RKO (cell line): Measurements from ENCODE around the gene PIK3R5.
"Not testable (repeated sequence)": the region's sequence is repeated elsewhere in the genome, so short reads cannot be mapped to it uniquely, and the experiment has no call there.

Source experiments
- DNase-seq: peaks from one replicate; pipeline ENCODE4 v3.0.0-alpha.2; 2016; ENCODE audit warnings: low spot score

Gene PIK3R5

GRCh38 chr17:8986295-8986694 lies 20.8 kb upstream of the PIK3R5 start:
- DNase-seq: no peak

GRCh38 chr17:8985054-8985701 lies 19.7 kb upstream of the PIK3R5 start:
- DNase-seq: no peak

GRCh38 chr17:8984225-8984624 lies 18.7 kb upstream of the PIK3R5 start:
- not testable (repeated sequence) for DNase-seq

DNA sequence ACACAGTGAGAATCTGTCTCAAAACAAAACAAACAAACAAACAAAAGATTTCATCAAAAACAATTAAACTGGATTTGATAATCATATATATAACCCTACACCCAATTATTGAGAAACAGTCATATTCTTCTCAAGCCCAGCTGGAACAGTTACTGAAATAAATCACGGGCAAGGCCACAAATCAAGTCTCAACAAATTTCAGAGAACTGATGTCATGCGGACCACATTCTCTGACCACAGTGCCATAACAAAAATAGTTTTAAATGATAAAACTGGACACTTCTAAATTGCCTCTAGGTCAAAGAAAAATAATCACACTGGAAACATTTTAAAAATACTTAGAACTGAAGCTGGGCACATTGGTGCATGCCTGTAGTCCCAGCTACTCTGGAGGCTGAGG lies 15.9 kb upstream of the PIK3R5 start:
- no peak for DNase-seq

GRCh38 chr17:8979715-8980114 lies 14.2 kb upstream of the PIK3R5 start:
- no peak for DNase-seq

DNA sequence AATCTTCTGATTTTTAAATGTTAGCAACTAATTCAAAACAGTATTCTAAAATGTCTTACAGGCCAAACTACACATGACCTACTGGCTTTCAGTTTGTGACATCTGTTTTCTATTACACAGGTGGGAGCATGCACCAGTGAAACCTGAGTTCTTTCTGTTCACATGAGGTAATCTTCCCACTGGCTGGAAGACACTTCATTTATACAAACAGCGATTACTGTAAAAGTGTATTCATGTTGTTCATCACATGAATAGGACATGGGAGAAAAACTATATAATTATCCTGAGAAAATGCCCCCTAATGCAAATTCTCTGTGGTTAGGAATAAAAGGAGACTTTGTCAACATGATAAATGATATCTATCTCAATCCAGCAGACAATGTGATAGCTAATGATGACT lies 11.1 kb upstream of the PIK3R5 start:
- DNase-seq: no peak

- no peak for DNase-seq
Observed at GRCh38 chr17:8975091-8975725, 9.7 kb upstream of the PIK3R5 start.

DNA sequence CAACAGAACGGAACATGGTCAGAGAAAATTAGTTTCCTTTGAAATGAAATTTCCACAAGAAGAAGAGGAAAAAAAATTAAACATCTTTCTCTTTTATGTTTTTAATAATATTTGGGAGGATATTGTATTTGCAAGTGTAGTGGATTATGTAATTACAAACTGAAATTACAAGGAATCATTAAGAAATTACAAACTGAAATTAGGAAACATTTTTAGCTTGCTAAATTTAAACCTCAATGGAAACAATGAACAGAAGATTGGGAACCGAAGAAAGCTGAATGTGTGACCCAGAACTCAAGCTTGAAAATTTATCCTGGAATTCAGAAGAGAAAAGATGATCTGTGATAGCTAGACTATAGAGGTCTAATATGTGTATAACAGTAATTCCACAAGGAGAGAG lies 4.4 kb upstream of the PIK3R5 start:
- DNase-seq: no peak

- no peak for DNase-seq
Observed at GRCh38 chr17:8968503-8968902, 3.0 kb upstream of the PIK3R5 start.

DNA sequence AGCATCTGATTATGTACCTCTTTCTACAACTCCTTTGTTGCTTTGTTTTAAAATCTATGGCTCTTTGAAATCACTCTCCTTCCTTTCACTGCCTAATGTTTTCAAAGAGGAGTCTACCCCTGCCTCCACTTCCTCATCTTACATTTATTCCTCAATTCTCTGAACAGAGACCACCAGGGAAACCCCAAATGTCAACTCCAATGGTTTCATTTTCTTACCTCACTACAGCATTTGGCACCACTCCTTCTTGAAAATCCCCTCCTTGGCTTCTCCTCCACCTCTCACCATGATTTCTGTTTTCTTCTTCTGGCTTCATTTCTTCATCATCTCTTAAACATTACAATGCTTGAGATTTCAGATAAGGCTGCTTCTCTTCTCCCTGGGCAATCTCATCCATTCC lies 2.4 kb upstream of the PIK3R5 start:
- DNase-seq: no peak

DNA sequence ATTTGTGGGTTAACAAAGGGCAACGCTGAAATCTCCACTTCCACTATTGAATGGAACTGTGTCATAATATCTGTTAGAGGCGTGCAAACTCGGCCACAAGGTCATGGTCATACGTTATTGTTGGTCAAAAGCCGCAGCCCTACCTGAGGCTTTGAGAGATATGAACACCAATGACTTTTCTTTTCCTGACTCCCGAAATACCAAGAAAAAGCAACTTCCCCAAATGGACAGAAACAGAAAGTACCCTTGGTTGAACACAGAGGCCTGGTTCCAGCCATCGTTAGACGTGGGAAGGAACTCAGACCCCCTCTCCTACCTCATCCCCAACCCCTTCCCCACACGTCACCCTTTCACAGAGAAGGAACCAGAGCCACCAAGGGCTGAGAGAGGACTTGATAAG lies 1.4 kb upstream of the PIK3R5 start:
- DNase-seq: no peak

GRCh38 chr17:8964801-8965393 lies 610 bp downstream of the PIK3R5 start:
- no peak for DNase-seq

- no peak for DNase-seq
Observed at GRCh38 chr17:8963647-8964258, 1.8 kb downstream of the PIK3R5 start.

- no peak for DNase-seq
Observed at GRCh38 chr17:8963014-8963413, 2.5 kb downstream of the PIK3R5 start.

DNA sequence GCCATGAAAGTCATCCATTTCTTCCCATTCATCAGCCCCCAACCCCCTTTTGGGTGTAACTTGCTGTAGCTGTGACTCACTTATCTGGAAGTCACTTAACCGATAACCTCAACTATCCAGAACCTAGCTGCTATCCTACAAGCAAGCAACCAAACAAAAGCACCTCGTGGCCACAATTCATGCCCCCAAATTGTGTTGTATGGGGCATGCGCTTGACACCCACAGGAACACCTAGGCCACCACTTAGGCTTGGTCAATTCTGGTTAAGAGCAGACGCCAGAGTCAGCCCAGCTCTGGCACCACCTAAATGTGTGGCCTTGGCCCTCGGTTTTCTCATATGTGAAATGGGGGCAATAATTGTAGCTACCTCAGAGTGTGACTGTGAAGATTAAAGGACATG lies 3.7 kb downstream of the PIK3R5 start:
- DNase-seq: no peak

DNA sequence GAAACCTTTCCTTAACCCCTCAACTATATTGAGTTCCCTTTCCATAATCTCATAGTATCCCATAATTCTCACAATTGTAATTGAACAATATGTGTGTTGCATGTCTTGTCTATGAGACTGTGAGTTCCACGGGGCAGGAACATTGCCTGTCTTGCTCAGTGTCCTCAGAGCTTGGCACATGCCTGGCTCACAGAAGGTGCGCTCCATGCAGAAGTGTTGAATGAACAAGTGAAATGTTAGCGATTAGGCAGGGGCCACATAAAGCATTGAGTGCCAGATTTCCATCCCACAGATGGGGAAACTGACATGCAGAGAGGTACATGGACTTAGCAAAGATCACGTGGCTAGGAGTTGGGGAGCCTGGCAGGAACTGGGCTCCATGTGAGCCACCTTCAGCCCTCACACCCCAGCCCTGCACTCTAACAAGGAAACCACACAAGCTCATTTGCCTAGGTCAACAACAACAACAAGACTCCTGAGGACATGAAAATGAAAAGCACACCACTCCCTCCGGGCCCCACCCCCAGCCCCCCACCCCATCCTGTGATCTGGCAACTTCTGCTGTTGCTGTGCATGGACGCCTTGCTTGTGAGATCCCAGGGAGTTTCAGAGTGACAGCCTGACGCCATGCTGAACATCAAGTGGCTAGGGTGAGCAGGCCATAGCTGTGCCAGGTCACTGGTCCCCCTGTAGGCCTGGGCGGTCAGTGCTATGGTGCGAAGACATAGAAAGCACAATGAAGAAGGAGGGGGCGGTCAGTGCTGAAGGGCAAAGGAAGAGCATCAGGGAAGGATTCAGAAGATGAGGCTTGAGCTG lies 5.0 kb downstream of the PIK3R5 start:
- DNase-seq: no peak

- DNase-seq: no peak
Observed at GRCh38 chr17:8959312-8959918, 6.1 kb downstream of the PIK3R5 start.

GRCh38 chr17:8957721-8958120 lies 7.8 kb downstream of the PIK3R5 start:
- no peak for DNase-seq

GRCh38 chr17:8956465-8956902 lies 9.0 kb downstream of the PIK3R5 start:
- DNase-seq: no peak

DNA sequence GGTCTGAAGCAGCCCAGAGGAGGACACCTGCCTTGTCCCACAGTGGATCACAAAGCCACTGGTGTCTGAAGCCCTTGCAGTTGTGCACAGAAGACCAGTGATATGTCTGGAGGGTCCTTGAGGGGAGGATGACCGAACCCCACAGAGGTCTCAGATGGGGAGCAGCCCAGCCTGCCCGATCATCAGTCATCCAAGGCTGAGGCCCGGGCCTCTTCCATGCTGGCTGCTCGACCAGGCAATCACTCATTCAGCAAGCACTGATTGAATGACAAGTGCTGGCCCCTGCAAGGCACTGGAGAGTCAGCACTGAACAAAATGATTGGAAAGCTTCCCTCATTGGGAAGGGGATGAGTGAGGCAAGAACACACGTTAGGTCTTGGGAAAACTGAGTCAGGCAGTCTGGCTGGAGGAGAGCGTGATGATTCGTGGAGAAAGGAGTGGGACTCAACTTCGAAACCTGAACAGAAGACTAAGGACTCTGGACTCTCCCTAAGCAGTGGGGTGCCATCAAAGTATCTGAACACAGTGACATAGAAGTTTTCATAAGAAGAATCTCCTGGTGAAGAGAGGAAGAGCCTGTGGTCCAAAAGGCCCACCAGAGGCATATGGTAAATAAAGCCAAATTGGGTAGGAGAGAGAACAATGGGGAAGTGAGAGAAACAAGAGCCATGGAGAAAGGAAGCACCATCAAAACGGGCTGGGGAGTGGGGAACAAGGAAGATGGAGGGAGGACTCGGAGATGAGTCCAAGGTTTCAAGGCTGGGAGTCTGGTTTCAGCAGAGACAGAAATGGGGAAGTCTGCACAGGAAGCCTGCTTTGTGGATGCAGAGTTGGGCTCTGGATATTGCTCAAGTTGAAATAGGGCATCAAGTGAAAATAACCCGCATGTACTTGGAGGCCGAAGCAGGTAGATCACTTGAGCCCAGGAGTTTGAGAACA lies 10.2 kb downstream of the PIK3R5 start:
- DNase-seq: no peak

DNA sequence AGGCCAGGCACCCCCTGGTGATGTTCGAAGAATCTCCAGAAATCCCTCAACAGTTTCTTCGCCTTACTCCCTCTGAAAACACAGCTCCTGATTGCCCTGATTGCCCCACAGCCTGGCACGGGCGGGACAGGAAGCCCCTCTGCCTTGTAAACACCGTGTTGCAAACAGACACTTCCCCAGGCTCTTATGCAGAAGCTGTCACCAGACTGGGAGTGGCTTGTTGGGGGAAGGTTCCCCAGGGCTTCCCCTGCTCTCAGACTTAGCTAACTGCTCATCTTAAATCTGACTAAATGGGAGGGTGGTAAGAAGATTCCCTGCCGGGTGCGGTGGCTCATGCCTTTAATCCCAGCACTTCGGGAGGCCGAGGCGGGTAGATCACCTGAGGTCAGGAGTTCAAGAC lies 11.2 kb downstream of the PIK3R5 start:
- no peak for DNase-seq
